Activated naive CD8-positive, alpha-beta T cell treated with anti-CD3 and anti-CD28 coated beads, Interleukin-2, amount 50 U/mL, for 24 hours (primary cell): ENCODE data around the gene TRPC4.

Source experiments
- ATAC-seq: fragments of 150-1000 bp; cut with Tn5 transposase; one replicate; pipeline ENCODE4 v1.10.0; 2021
- DNase-seq: peaks from one replicate; pipeline ENCODE4 v3.0.0; 2021
- H3K27ac Mint-ChIP-seq: one replicate; pipeline ENCODE4 v1.8.0; 2021; ENCODE audit warnings: mild to moderate bottlenecking, mixed read lengths
- H3K27me3 Mint-ChIP-seq: one replicate; pipeline ENCODE4 v1.8.0; 2021; ENCODE audit warnings: mixed read lengths
- H3K36me3 Mint-ChIP-seq: one replicate; pipeline ENCODE4 v1.8.0; 2021; ENCODE audit warnings: low read depth, mixed read lengths
- H3K4me1 Mint-ChIP-seq: one replicate; pipeline ENCODE4 v1.8.0; 2021; ENCODE audit warnings: mixed read lengths
- H3K4me3 Mint-ChIP-seq: one replicate; pipeline ENCODE4 v1.8.0; 2021; ENCODE audit warnings: mild to moderate bottlenecking, moderate library complexity, mixed read lengths
- H3K9me3 Mint-ChIP-seq: one replicate; pipeline ENCODE4 v1.8.0; 2021; ENCODE audit warnings: mixed read lengths

Gene TRPC4

GRCh38 chr13:37869756-37870488, at the start of gene TRPC4:
Gene TRPC4, minus strand, starts transcription at chr13:37869772. Its CDS starts 86,439 bp downstream, at chr13:37783333.
- Mint-ChIP-seq H3K4me3 (no peak within 1 kb of the TSS), H3K27ac (no peak within 1 kb of the TSS), H3K4me1 (no peaks in the 10 kb centered on the region), H3K27me3 (peaks cover 34% of the 10 kb centered on the region), H3K9me3 (peaks cover 4% of the 10 kb centered on the region), H3K36me3 (no peaks in the 10 kb centered on the region)
- DNase-seq = peak; percentile 3
- ATAC-seq = no peak

GRCh38 chr13:37918751-37919150, 49.2 kb upstream of the TRPC4 start:
- no peaks in the 10 kb centered on the region for H3K27me3 Mint-ChIP-seq
- DNase-seq (no peak), ATAC-seq (no peak)
- no peaks in the 10 kb centered on the region for H3K9me3 Mint-ChIP-seq
- H3K4me3 Mint-ChIP-seq = no peak overlapping the region
- H3K4me1 Mint-ChIP-seq = no peaks in the 10 kb centered on the region
- H3K27ac Mint-ChIP-seq = no peak overlapping the region
- H3K36me3 Mint-ChIP-seq = no peaks in the 10 kb centered on the region

- no peaks in the 10 kb centered on the region for H3K9me3 Mint-ChIP-seq
- no peaks in the 10 kb centered on the region for H3K4me1 Mint-ChIP-seq
- no peaks in the 10 kb centered on the region for H3K36me3 Mint-ChIP-seq
- no peak for ATAC-seq
- no peak for DNase-seq
- no peak overlapping the region for H3K4me3 Mint-ChIP-seq
- no peaks in the 10 kb centered on the region for H3K27me3 Mint-ChIP-seq
- no peak overlapping the region for H3K27ac Mint-ChIP-seq
Measured at GRCh38 chr13:37918116-37918714, 48.6 kb upstream of the TRPC4 start.

GRCh38 chr13:37914781-37915391, 45.3 kb upstream of the TRPC4 start:
- Mint-ChIP-seq H3K27ac (no peak overlapping the region), H3K4me3 (no peak overlapping the region), H3K27me3 (no peaks in the 10 kb centered on the region), H3K36me3 (no peaks in the 10 kb centered on the region), H3K9me3 (peaks cover 5% of the 10 kb centered on the region), H3K4me1 (no peaks in the 10 kb centered on the region)
- no peak for ATAC-seq
- no peak for DNase-seq

GRCh38 chr13:37910790-37911189, 41.2 kb upstream of the TRPC4 start:
- Mint-ChIP-seq H3K27ac (no peak overlapping the region), H3K27me3 (no peaks in the 10 kb centered on the region)

GRCh38 chr13:37906880-37907279, 37.3 kb upstream of the TRPC4 start:
- no peaks in the 10 kb centered on the region for H3K4me1 Mint-ChIP-seq
- ATAC-seq (no peak), DNase-seq (no peak)
- H3K27ac Mint-ChIP-seq = no peak overlapping the region
- no peak overlapping the region for H3K4me3 Mint-ChIP-seq
- no peaks in the 10 kb centered on the region for H3K36me3 Mint-ChIP-seq
- H3K9me3 Mint-ChIP-seq = peaks cover 9% of the 10 kb centered on the region
- H3K27me3 Mint-ChIP-seq = no peaks in the 10 kb centered on the region

More at GRCh38 chr13:37910790-37911189, 41.2 kb upstream of the TRPC4 start:
- ATAC-seq (no peak), DNase-seq (no peak)
- Mint-ChIP-seq H3K36me3 (no peaks in the 10 kb centered on the region), H3K4me3 (no peak overlapping the region), H3K4me1 (no peaks in the 10 kb centered on the region), H3K9me3 (peaks cover 5% of the 10 kb centered on the region)

- Mint-ChIP-seq H3K36me3 (no peaks in the 10 kb centered on the region), H3K9me3 (peaks cover 4% of the 10 kb centered on the region)
Measured at GRCh38 chr13:37905736-37906135, 36.2 kb upstream of the TRPC4 start.

GRCh38 chr13:37899753-37900152, 30.2 kb upstream of the TRPC4 start:
- ATAC-seq = no peak
- Mint-ChIP-seq H3K36me3 (no peaks in the 10 kb centered on the region), H3K9me3 (peaks cover 4% of the 10 kb centered on the region), H3K4me1 (no peaks in the 10 kb centered on the region), H3K27me3 (no peaks in the 10 kb centered on the region), H3K4me3 (no peak overlapping the region), H3K27ac (no peak overlapping the region)
- no peak for DNase-seq

More at GRCh38 chr13:37905736-37906135, 36.2 kb upstream of the TRPC4 start:
- ATAC-seq (no peak), DNase-seq (no peak)
- Mint-ChIP-seq H3K4me1 (no peaks in the 10 kb centered on the region), H3K4me3 (no peak overlapping the region), H3K27ac (no peak overlapping the region), H3K27me3 (no peaks in the 10 kb centered on the region)

GRCh38 chr13:37893321-37893720, 23.7 kb upstream of the TRPC4 start:
- no peaks in the 10 kb centered on the region for H3K27me3 Mint-ChIP-seq
- H3K9me3 Mint-ChIP-seq = no peaks in the 10 kb centered on the region
- no peaks in the 10 kb centered on the region for H3K36me3 Mint-ChIP-seq
- no peak for DNase-seq
- no peaks in the 10 kb centered on the region for H3K4me1 Mint-ChIP-seq
- H3K27ac Mint-ChIP-seq = no peak overlapping the region
- no peak for ATAC-seq
- no peak overlapping the region for H3K4me3 Mint-ChIP-seq

GRCh38 chr13:37889820-37890219, 20.2 kb upstream of the TRPC4 start:
- H3K36me3 Mint-ChIP-seq = no peaks in the 10 kb centered on the region
- no peak overlapping the region for H3K27ac Mint-ChIP-seq
- no peaks in the 10 kb centered on the region for H3K4me1 Mint-ChIP-seq
- no peaks in the 10 kb centered on the region for H3K27me3 Mint-ChIP-seq
- DNase-seq (no peak), ATAC-seq (no peak)
- no peak overlapping the region for H3K4me3 Mint-ChIP-seq
- H3K9me3 Mint-ChIP-seq = no peaks in the 10 kb centered on the region

- no peak for DNase-seq
- no peaks in the 10 kb centered on the region for H3K36me3 Mint-ChIP-seq
Measured at GRCh38 chr13:37889102-37889501, 19.5 kb upstream of the TRPC4 start.

GRCh38 chr13:37886879-37887278, 17.3 kb upstream of the TRPC4 start:
- Mint-ChIP-seq H3K27me3 (no peaks in the 10 kb centered on the region), H3K4me3 (no peak overlapping the region), H3K4me1 (no peaks in the 10 kb centered on the region), H3K27ac (no peak overlapping the region), H3K36me3 (no peaks in the 10 kb centered on the region), H3K9me3 (no peaks in the 10 kb centered on the region)
- DNase-seq (no peak), ATAC-seq (no peak)

More at GRCh38 chr13:37889102-37889501, 19.5 kb upstream of the TRPC4 start:
- ATAC-seq = no peak
- H3K27me3 Mint-ChIP-seq = no peaks in the 10 kb centered on the region
- H3K9me3 Mint-ChIP-seq = no peaks in the 10 kb centered on the region
- no peaks in the 10 kb centered on the region for H3K4me1 Mint-ChIP-seq
- no peak overlapping the region for H3K27ac Mint-ChIP-seq
- no peak overlapping the region for H3K4me3 Mint-ChIP-seq

- no peak for DNase-seq
- Mint-ChIP-seq H3K4me3 (no peak overlapping the region), H3K9me3 (no peaks in the 10 kb centered on the region), H3K36me3 (no peaks in the 10 kb centered on the region), H3K27me3 (no peaks in the 10 kb centered on the region), H3K27ac (no peak overlapping the region), H3K4me1 (no peaks in the 10 kb centered on the region)
- ATAC-seq = no peak
Measured at GRCh38 chr13:37884674-37885073, 15.1 kb upstream of the TRPC4 start.

GRCh38 chr13:37884026-37884425, 14.5 kb upstream of the TRPC4 start:
- no peak for DNase-seq
- ATAC-seq = no peak
- no peak overlapping the region for H3K27ac Mint-ChIP-seq
- H3K4me3 Mint-ChIP-seq = no peak overlapping the region
- H3K36me3 Mint-ChIP-seq = no peaks in the 10 kb centered on the region
- H3K9me3 Mint-ChIP-seq = no peaks in the 10 kb centered on the region
- no peaks in the 10 kb centered on the region for H3K4me1 Mint-ChIP-seq
- H3K27me3 Mint-ChIP-seq = no peaks in the 10 kb centered on the region

GRCh38 chr13:37878921-37879320, 9.3 kb upstream of the TRPC4 start:
- no peaks in the 10 kb centered on the region for H3K36me3 Mint-ChIP-seq
- no peaks in the 10 kb centered on the region for H3K4me1 Mint-ChIP-seq
- H3K4me3 Mint-ChIP-seq = no peak overlapping the region
- DNase-seq (no peak), ATAC-seq (no peak)
- peaks cover 4% of the 10 kb centered on the region for H3K9me3 Mint-ChIP-seq
- H3K27ac Mint-ChIP-seq = no peak overlapping the region
- H3K27me3 Mint-ChIP-seq = peaks cover 2% of the 10 kb centered on the region
